ENCODE data around the gene MYO10. TPM values are rescaled to one million over a fixed set of nuclear protein-coding genes. Genes with fewer than 3 reads are reported as not detected.

Gene MYO10
- total RNA-seq, 1 donor from 2014 or later: 80.2 TPM

- no peak for DNase-seq (ENCODE audit: low read depth)
- H3K27ac Mint-ChIP-seq (ENCODE audit: unreplicated experiment): no peak overlapping the region
- Histone ChIP-seq H2AFZ (ENCODE audit: low read depth, low read length) (no peak overlapping the region), H3K27ac (ENCODE audit: low read depth, low read length) (no peak overlapping the region), H3K9ac (ENCODE audit: low read length) (no peak overlapping the region), H3K36me3 (ENCODE audit: insufficient read depth, low read length) (no peaks in the 10 kb centered on the region), H3K27me3 (ENCODE audit: insufficient read depth, low read length) (peaks cover 6% of the 10 kb centered on the region), H4K20me1 (ENCODE audit: insufficient read depth, low read length) (peaks cover 74% of the 10 kb centered on the region), H3K4me2 (ENCODE audit: low read length) (peak overlapping the region; percentile 82), H3K4me3 (ENCODE audit: insufficient read depth, low read depth, low read length) (peak overlapping the region; percentile 96), H3K79me2 (ENCODE audit: insufficient read depth, low read length) (peaks cover 86% of the 10 kb centered on the region), H3K4me1 (ENCODE audit: insufficient read depth, low read length) (peaks cover 36% of the 10 kb centered on the region), H3K9me3 (ENCODE audit: insufficient read depth, low read depth, low read length) (no peaks in the 10 kb centered on the region)
- H3K9me3 Mint-ChIP-seq (ENCODE audit: unreplicated experiment): no peaks in the 10 kb centered on the region
- peaks cover 3% of the 10 kb centered on the region for H3K27me3 Mint-ChIP-seq (ENCODE audit: low read depth, unreplicated experiment)
- no peak for FAIRE-seq
- peak overlapping the region; percentile 98 for H3K4me3 Mint-ChIP-seq (ENCODE audit: unreplicated experiment)
- peaks cover 40% of the 10 kb centered on the region for H3K4me1 Mint-ChIP-seq (ENCODE audit: low read depth, unreplicated experiment)
- no peaks in the 10 kb centered on the region for H3K36me3 Mint-ChIP-seq (ENCODE audit: low read depth, unreplicated experiment)
- TF ChIP-seq EZH2 (IDR thresholded peaks at IDR 0.05; ENCODE audit: insufficient read depth, low read length) (no peak), CTCF (IDR thresholded peaks at IDR 0.05; ENCODE audit: insufficient read depth, low read depth, low read length) (no peak)
These were observed 3.7 kb downstream of the MYO10 start for GRCh38 chr5:16932401-16932800.

- Histone ChIP-seq H3K4me3 (ENCODE audit: insufficient read depth, low read depth, low read length) (no peak overlapping the region), H3K4me1 (ENCODE audit: insufficient read depth, low read length) (peaks cover 29% of the 10 kb centered on the region), H3K36me3 (ENCODE audit: insufficient read depth, low read length) (no peaks in the 10 kb centered on the region), H4K20me1 (ENCODE audit: insufficient read depth, low read length) (peaks cover 79% of the 10 kb centered on the region), H2AFZ (ENCODE audit: low read depth, low read length) (no peak overlapping the region), H3K27ac (ENCODE audit: low read depth, low read length) (no peak overlapping the region), H3K4me2 (ENCODE audit: low read length) (peak overlapping the region; percentile 82), H3K27me3 (ENCODE audit: insufficient read depth, low read length) (no peaks in the 10 kb centered on the region), H3K9me3 (ENCODE audit: insufficient read depth, low read depth, low read length) (no peaks in the 10 kb centered on the region), H3K79me2 (ENCODE audit: insufficient read depth, low read length) (peaks cover 94% of the 10 kb centered on the region), H3K9ac (ENCODE audit: low read length) (no peak overlapping the region)
- Mint-ChIP-seq H3K9me3 (ENCODE audit: unreplicated experiment) (no peaks in the 10 kb centered on the region), H3K36me3 (ENCODE audit: low read depth, unreplicated experiment) (no peaks in the 10 kb centered on the region), H3K4me1 (ENCODE audit: low read depth, unreplicated experiment) (peaks cover 37% of the 10 kb centered on the region), H3K27me3 (ENCODE audit: low read depth, unreplicated experiment) (no peaks in the 10 kb centered on the region), H3K27ac (ENCODE audit: unreplicated experiment) (no peak overlapping the region), H3K4me3 (ENCODE audit: unreplicated experiment) (no peak overlapping the region)
- DNase-seq (ENCODE audit: low read depth) (peak; percentile 76), FAIRE-seq (no peak)
- TF ChIP-seq CTCF (IDR thresholded peaks at IDR 0.05; ENCODE audit: insufficient read depth, low read depth, low read length) (no peak), EZH2 (IDR thresholded peaks at IDR 0.05; ENCODE audit: insufficient read depth, low read length) (no peak)
These were observed 4.6 kb downstream of the MYO10 start for GRCh38 chr5:16931334-16932110.

- Histone ChIP-seq H3K4me2 (ENCODE audit: low read length) (peak overlapping the region; percentile 55), H3K27me3 (ENCODE audit: insufficient read depth, low read length) (no peaks in the 10 kb centered on the region), H3K4me1 (ENCODE audit: insufficient read depth, low read length) (peaks cover 29% of the 10 kb centered on the region), H3K27ac (ENCODE audit: low read depth, low read length) (no peak overlapping the region), H3K79me2 (ENCODE audit: insufficient read depth, low read length) (peaks cover 99% of the 10 kb centered on the region), H3K9me3 (ENCODE audit: insufficient read depth, low read depth, low read length) (no peaks in the 10 kb centered on the region), H3K4me3 (ENCODE audit: insufficient read depth, low read depth, low read length) (no peak overlapping the region), H4K20me1 (ENCODE audit: insufficient read depth, low read length) (peaks cover 89% of the 10 kb centered on the region), H3K36me3 (ENCODE audit: insufficient read depth, low read length) (no peaks in the 10 kb centered on the region), H2AFZ (ENCODE audit: low read depth, low read length) (no peak overlapping the region), H3K9ac (ENCODE audit: low read length) (no peak overlapping the region)
- Mint-ChIP-seq H3K27ac (ENCODE audit: unreplicated experiment) (peak overlapping the region; percentile 92), H3K36me3 (ENCODE audit: low read depth, unreplicated experiment) (no peaks in the 10 kb centered on the region), H3K27me3 (ENCODE audit: low read depth, unreplicated experiment) (no peaks in the 10 kb centered on the region), H3K9me3 (ENCODE audit: unreplicated experiment) (no peaks in the 10 kb centered on the region), H3K4me3 (ENCODE audit: unreplicated experiment) (peak overlapping the region; percentile 31), H3K4me1 (ENCODE audit: low read depth, unreplicated experiment) (peaks cover 39% of the 10 kb centered on the region)
- FAIRE-seq: no peak
- TF ChIP-seq EZH2 (IDR thresholded peaks at IDR 0.05; ENCODE audit: insufficient read depth, low read length) (no peak), CTCF (IDR thresholded peaks at IDR 0.05; ENCODE audit: insufficient read depth, low read depth, low read length) (no peak)
- DNase-seq (ENCODE audit: low read depth): no peak
These were observed 5.6 kb downstream of the MYO10 start for GRCh38 chr5:16930496-16930895.
